NCI-H1105 (cell line): ENCODE measurements around the gene UBE3D.

Experiments used
- DNase-seq: peaks from one replicate; lab custom pipeline; 2025; lab: John Stamatoyannopoulos, UW

UBE3D gene

GRCh38 chr6:83065511-83066192 lies at the start of gene UBE3D:
Gene UBE3D (minus strand): TSS chr6:83065841. CDS start chr6:83065718, 123 bp downstream.
- peak; percentile 77 for DNase-seq

- DNase-seq: no peak
These were observed 48.5 kb upstream of the UBE3D start for GRCh38 chr6:83114164-83114563.

GRCh38 chr6:83113258-83113657 lies 47.6 kb upstream of the UBE3D start:
- DNase-seq: no peak

GRCh38 chr6:83108378-83108777 lies 42.7 kb upstream of the UBE3D start:
- DNase-seq: no peak

- DNase-seq: no peak
These were observed 32.9 kb upstream of the UBE3D start for GRCh38 chr6:83098589-83098988.

GRCh38 chr6:83097675-83098074 lies 32.0 kb upstream of the UBE3D start:
- no peak for DNase-seq

GRCh38 chr6:83097204-83097603 lies 31.6 kb upstream of the UBE3D start:
- DNase-seq: no peak

- DNase-seq: no peak
These were observed 31.1 kb upstream of the UBE3D start for GRCh38 chr6:83096791-83097190.

- no peak for DNase-seq
These were observed 27.2 kb upstream of the UBE3D start for GRCh38 chr6:83092756-83093399.

GRCh38 chr6:83086751-83087150 lies 21.1 kb upstream of the UBE3D start:
- no peak for DNase-seq

- no peak for DNase-seq
These were observed 17.8 kb upstream of the UBE3D start for GRCh38 chr6:83083476-83083875.

GRCh38 chr6:83073615-83074014 lies 8.0 kb upstream of the UBE3D start:
- DNase-seq: no peak

- DNase-seq: no peak
These were observed 7.1 kb upstream of the UBE3D start for GRCh38 chr6:83072726-83073125.

- no peak for DNase-seq
These were observed 6.1 kb upstream of the UBE3D start for GRCh38 chr6:83071707-83072106.

- no peak for DNase-seq
These were observed 5.4 kb upstream of the UBE3D start for GRCh38 chr6:83071023-83071422.

GRCh38 chr6:83069633-83070032 lies 4.0 kb upstream of the UBE3D start:
- no peak for DNase-seq

GRCh38 chr6:83068616-83069015 lies 3.0 kb upstream of the UBE3D start:
- DNase-seq: no peak

- peak; percentile 96 for DNase-seq
These were observed 2.1 kb upstream of the UBE3D start, which contains the start of gene DOP1A for GRCh38 chr6:83067448-83068439. Gene DOP1A (plus strand): TSS chr6:83067671. CDS start chr6:83096978, 29,307 bp downstream.

GRCh38 chr6:83062225-83062624 lies 3.4 kb downstream of the UBE3D start:
- DNase-seq: no peak

GRCh38 chr6:83061190-83061589 lies 4.5 kb downstream of the UBE3D start:
- DNase-seq: no peak

GRCh38 chr6:83057705-83058321 lies 7.8 kb downstream of the UBE3D start:
- DNase-seq: peak; percentile 58

- no peak for DNase-seq
These were observed 10.2 kb downstream of the UBE3D start for GRCh38 chr6:83055366-83055964.
